Tibial artery (tissue), 4 donors: ENCODE measurements around the gene SLC7A6OS.

ENCODE experiments used
- DNase-seq, 2 donors: peaks; one replicate each; pipeline ENCODE4 v3.0.0-alpha.2; 2019
- H3K27ac ChIP-seq, 2 donors: fragments of 200-600 bp; sonication (generic) in 1 of 2; 1 replicate in 1 of 2; 2 replicates in 1 of 2; pipeline ENCODE4 v1.5.1; 2018 to 2019; ENCODE audit warnings: mild to moderate bottlenecking in 1 of 2
- H3K27me3 ChIP-seq, 2 donors: fragments of 200-600 bp; sonication (generic) in 1 of 2; one replicate each; pipeline versions ENCODE4 v1.5.1 to v1.6.0; 2016 to 2019
- H3K36me3 ChIP-seq, 3 donors: fragments of 200-600 bp; sonication (generic) in 2 of 3; one replicate each; pipeline ENCODE4 v1.5.1; 2016 to 2019; ENCODE audit warnings: mild to moderate bottlenecking in 2 of 3
- H3K4me1 ChIP-seq, 4 donors: fragments of 200-600 bp; sonication (generic) in 2 of 4; 1 replicate in 3 of 4; 2 replicates in 1 of 4; pipeline ENCODE4 v1.5.1; 2016 to 2019
- H3K4me3 ChIP-seq, 2 donors: fragments of 200-600 bp; sonication (generic) in 1 of 2; 1 replicate in 1 of 2; 2 replicates in 1 of 2; pipeline ENCODE4 v1.5.1; 2018 to 2019; ENCODE audit warnings: mild to moderate bottlenecking in 2 of 2
- H3K9me3 ChIP-seq, 3 donors: fragments of 200-600 bp; sonication (generic) in 1 of 3; one replicate each; pipeline ENCODE4 v1.5.1; 2016 to 2019
- CTCF ChIP-seq, 2 experiments: fragments of 200-600 bp in 1 of 2; fragments of 450-650 bp in 1 of 2; IDR thresholded peaks; one replicate each; pipeline ENCODE4 v1.5.1; 2017 to 2019; ENCODE audit warnings: antibody characterized with exemption in 2 of 2, mild to moderate bottlenecking in 1 of 2, moderate library complexity in 1 of 2
- intact Hi-C: fragments of 100-400 bp; cut with DNase I; formaldehyde crosslinking; loops from one replicate; pipeline ENCODE4 v1.15.0; 2023; ENCODE audit warnings: low total_unique reads

SLC7A6OS gene

GRCh38 chr16:68343137-68343536 lies 32.4 kb upstream of the SLC7A6OS start:
- Histone ChIP-seq H3K36me3 (peaks cover 76 to 91% (median 84%) of the 10 kb centered on the region in 3 donors), H3K27me3 (no peaks in the 10 kb centered on the region), H3K4me3 (no peak overlapping the region), H3K9me3 (no peaks in the 10 kb centered on the region), H3K4me1 (no peaks in the 10 kb centered on the region), H3K27ac (no peak overlapping the region)
- intact Hi-C loops = no loop called here
- DNase-seq = no peak
- no peak for TF ChIP-seq CTCF (IDR thresholded peaks at IDR 0.05)

- Histone ChIP-seq H3K36me3 (peaks cover 78 to 91% (median 85%) of the 10 kb centered on the region in 3 donors), H3K27me3 (no peaks in the 10 kb centered on the region), H3K4me3 (no peak overlapping the region), H3K4me1 (no peaks in the 10 kb centered on the region), H3K27ac (no peak overlapping the region), H3K9me3 (no peaks in the 10 kb centered on the region)
- no peak for TF ChIP-seq CTCF (IDR thresholded peaks at IDR 0.05)
- intact Hi-C loops = no loop called here
- no peak for DNase-seq
Observed at GRCh38 chr16:68342620-68343019, 31.9 kb upstream of the SLC7A6OS start.

GRCh38 chr16:68339214-68339613 lies 28.5 kb upstream of the SLC7A6OS start:
- H3K4me3 ChIP-seq = no peak overlapping the region
- intact Hi-C loops = no loop called here
- H3K27ac ChIP-seq = no peak overlapping the region
- no peaks in the 10 kb centered on the region for H3K27me3 ChIP-seq
- H3K9me3 ChIP-seq = no peaks in the 10 kb centered on the region
- no peak for DNase-seq
- H3K4me1 ChIP-seq = no peaks in the 10 kb centered on the region
- peaks cover 61 to 88% (median 62%) of the 10 kb centered on the region in 3 donors for H3K36me3 ChIP-seq
- TF ChIP-seq CTCF (IDR thresholded peaks at IDR 0.05) = no peak

- DNase-seq = no peak
- Histone ChIP-seq H3K4me1 (no peaks in the 10 kb centered on the region), H3K27me3 (no peaks in the 10 kb centered on the region), H3K27ac (no peak overlapping the region), H3K4me3 (no peak overlapping the region), H3K36me3 (peaks cover 57 to 83% (median 61%) of the 10 kb centered on the region in 3 donors), H3K9me3 (no peaks in the 10 kb centered on the region)
- no peak for TF ChIP-seq CTCF (IDR thresholded peaks at IDR 0.05)
- intact Hi-C loops = no loop called here
Observed at GRCh38 chr16:68338326-68339119, 27.8 kb upstream of the SLC7A6OS start.

- Histone ChIP-seq H3K27ac (no peak overlapping the region), H3K4me1 (no peaks in the 10 kb centered on the region), H3K36me3 (peaks cover 30 to 72% (median 32%) of the 10 kb centered on the region in 3 donors), H3K27me3 (no peaks in the 10 kb centered on the region), H3K4me3 (no peak overlapping the region), H3K9me3 (no peaks in the 10 kb centered on the region)
- no peak for TF ChIP-seq CTCF (IDR thresholded peaks at IDR 0.05)
- no peak for DNase-seq
- intact Hi-C loops = no loop called here
Observed at GRCh38 chr16:68335175-68335574, 24.4 kb upstream of the SLC7A6OS start.
